Esophagus (tissue), 2 donors: ENCODE data around the gene CREB3L1. TPM values are rescaled to one million over a fixed set of nuclear protein-coding genes. Genes with fewer than 3 reads are reported as not detected.

Experiments used
- H3K27ac ChIP-seq, 2 donors: one replicate each; pipeline ENCODE4 v1.5.1; 2013; ENCODE audit warnings: low read depth in 2 of 2, mild to moderate bottlenecking in 2 of 2, inconsistent platforms in 1 of 2, low read length in 1 of 2, moderate library complexity in 1 of 2
- H3K27me3 ChIP-seq, 2 donors: one replicate each; pipeline ENCODE4 v1.6.1; 2013; ENCODE audit warnings: low read length in 2 of 2, control low read depth in 1 of 2, mild to moderate bottlenecking in 1 of 2; ENCODE audit not compliant: insufficient read depth in 2 of 2, control insufficient read depth in 1 of 2
- H3K36me3 ChIP-seq, 2 donors: one replicate each; pipeline ENCODE4 v1.6.1; 2013; ENCODE audit warnings: low read length in 1 of 2; ENCODE audit not compliant: control insufficient read depth in 2 of 2, insufficient read depth in 2 of 2
- H3K4me1 ChIP-seq, 2 donors: one replicate each; pipeline ENCODE4 v1.6.1; 2013; ENCODE audit warnings: low read length in 1 of 2; ENCODE audit not compliant: control insufficient read depth in 2 of 2, insufficient read depth in 2 of 2
- H3K4me3 ChIP-seq, 2 donors: one replicate each; pipeline ENCODE4 v1.5.1; 2013; ENCODE audit warnings: low read length in 2 of 2, mild to moderate bottlenecking in 2 of 2, low read depth in 1 of 2, moderate library complexity in 1 of 2
- H3K9me3 ChIP-seq, 2 donors: one replicate each; pipeline ENCODE4 v1.6.1; 2013; ENCODE audit warnings: mild to moderate bottlenecking in 2 of 2, low read depth in 1 of 2, low read length in 1 of 2, moderate library complexity in 1 of 2; ENCODE audit not compliant: control insufficient read depth in 2 of 2, insufficient read depth in 1 of 2
- WGBS, 2 donors: extraction: QIAGEN DNeasy Blood & Tissue Kit; methylation state at CpG; one replicate each; pipeline ENCODE4 v1.1.7; 2013; 5-methylcytosine and 5-hydroxymethylcytosine counted together
- polyA plus RNA-seq, 2 donors: library from polyadenylated mRNA; stranded (reverse); fragments of 200-250 nt; gene quantifications; one replicate each; pipeline ENCODE4 v1.2.3, GENCODE V29; 2013
- donor health status: healthy with polysubstance abuse.
- donor health status: Bipolar disorder and iron deficiency.

The CREB3L1 gene
- polyA plus RNA-seq, 2 donors = 0.31 to 0.60 TPM

GRCh38 chr11:46356924-46357482 lies 79.5 kb downstream of the CREB3L1 start:
- Histone ChIP-seq H3K27ac (no peak overlapping the region), H3K9me3 (no peaks in the 10 kb centered on the region), H3K36me3 (peaks cover 0 to 3% of the 10 kb centered on the region in 2 donors), H3K27me3 (no peaks in the 10 kb centered on the region), H3K4me1 (peaks cover 7 to 23% of the 10 kb centered on the region in 2 donors), H3K4me3 (no peak overlapping the region)
- WGBS, 2 donors = 79 to 80% methylated on average over 7 of the region's 7 CpGs

GRCh38 chr11:46357483-46357936 lies 80.0 kb downstream of the CREB3L1 start:
- 45 to 50% methylated on average over 11 of the region's 11 CpGs for WGBS, 2 donors
- Histone ChIP-seq H3K4me3 (no peak overlapping the region), H3K4me1 (peaks cover 7 to 22% of the 10 kb centered on the region in 2 donors), H3K36me3 (peaks cover 0 to 3% of the 10 kb centered on the region in 2 donors), H3K27me3 (no peaks in the 10 kb centered on the region), H3K9me3 (no peaks in the 10 kb centered on the region), H3K27ac (peak overlapping the region; percentile 24 to 59)

- Histone ChIP-seq H3K36me3 (no peaks in the 10 kb centered on the region), H3K4me3 (no peak overlapping the region), H3K9me3 (no peaks in the 10 kb centered on the region), H3K27ac (no peak overlapping the region), H3K27me3 (no peaks in the 10 kb centered on the region), H3K4me1 (peaks cover 17 to 31% of the 10 kb centered on the region in 2 donors)
- WGBS, 2 donors = 62 to 79% methylated on average over 1 of the region's 1 CpG
Observed at GRCh38 chr11:46359953-46360352, 82.5 kb downstream of the CREB3L1 start.

- peaks cover 17 to 31% of the 10 kb centered on the region in 2 donors for H3K4me1 ChIP-seq
- WGBS, 2 donors = 45 to 59% methylated on average over 7 of the region's 7 CpGs
- no peaks in the 10 kb centered on the region for H3K27me3 ChIP-seq
- H3K9me3 ChIP-seq = no peaks in the 10 kb centered on the region
- H3K36me3 ChIP-seq = no peaks in the 10 kb centered on the region
- no peak overlapping the region for H3K4me3 ChIP-seq
- H3K27ac ChIP-seq = peak overlapping the region; percentile 61 to 85
Observed at GRCh38 chr11:46360878-46361277, 83.4 kb downstream of the CREB3L1 start.

GRCh38 chr11:46361283-46362155 lies 84.1 kb downstream of the CREB3L1 start:
- Histone ChIP-seq H3K4me3 (no peak overlapping the region), H3K27me3 (no peaks in the 10 kb centered on the region), H3K4me1 (peaks cover 13 to 31% of the 10 kb centered on the region in 2 donors), H3K9me3 (no peaks in the 10 kb centered on the region), H3K36me3 (peaks cover 0 to 3% of the 10 kb centered on the region in 2 donors), H3K27ac (peak overlapping the region; percentile 61 to 85)
- WGBS, 2 donors = 23 to 37% methylated on average over 21 to 26 of the region's 26 CpGs

GRCh38 chr11:46362156-46363030 lies 84.9 kb downstream of the CREB3L1 start:
- Histone ChIP-seq H3K4me1 (peaks cover 13 to 34% of the 10 kb centered on the region in 2 donors), H3K27me3 (no peaks in the 10 kb centered on the region)
- WGBS, 2 donors = 76 to 84% methylated on average over 20 of the region's 20 CpGs

GRCh38 chr11:46363031-46363407 lies 85.6 kb downstream of the CREB3L1 start:
- peaks cover 0 to 12% of the 10 kb centered on the region in 2 donors for H3K36me3 ChIP-seq
- H3K27ac ChIP-seq = peak overlapping the region; percentile 62 to 64
- no peak overlapping the region for H3K4me3 ChIP-seq
- H3K9me3 ChIP-seq = no peaks in the 10 kb centered on the region
- H3K27me3 ChIP-seq = no peaks in the 10 kb centered on the region
- 58 to 67% methylated on average over 9 of the region's 9 CpGs for WGBS, 2 donors
- peaks cover 13 to 30% of the 10 kb centered on the region in 2 donors for H3K4me1 ChIP-seq

More at GRCh38 chr11:46362156-46363030, 84.9 kb downstream of the CREB3L1 start:
- H3K9me3 ChIP-seq = no peaks in the 10 kb centered on the region
- H3K27ac ChIP-seq = peak overlapping the region; percentile 42 to 85
- H3K36me3 ChIP-seq = peaks cover 0 to 8% of the 10 kb centered on the region in 2 donors
- H3K4me3 ChIP-seq = no peak overlapping the region

- Histone ChIP-seq H3K27ac (peak overlapping the region; percentile 13 to 64), H3K4me3 (no peak overlapping the region), H3K36me3 (peaks cover 0 to 16% of the 10 kb centered on the region in 2 donors), H3K9me3 (no peaks in the 10 kb centered on the region), H3K4me1 (peaks cover 13 to 30% of the 10 kb centered on the region in 2 donors), H3K27me3 (no peaks in the 10 kb centered on the region)
- 67 to 78% methylated on average over 21 of the region's 21 CpGs for WGBS, 2 donors
Observed at GRCh38 chr11:46363455-46364005, 86.1 kb downstream of the CREB3L1 start.

GRCh38 chr11:46364056-46364455 lies 86.6 kb downstream of the CREB3L1 start:
- Histone ChIP-seq H3K4me1 (peaks cover 13 to 30% of the 10 kb centered on the region in 2 donors), H3K27ac (peak overlapping the region; percentile 13 to 64), H3K4me3 (no peak overlapping the region), H3K9me3 (no peaks in the 10 kb centered on the region), H3K36me3 (peaks cover 0 to 16% of the 10 kb centered on the region in 2 donors), H3K27me3 (no peaks in the 10 kb centered on the region)
- 83 to 88% methylated on average over 9 of the region's 9 CpGs for WGBS, 2 donors
